ENCODE results near the gene TMEM176B.

DNA sequence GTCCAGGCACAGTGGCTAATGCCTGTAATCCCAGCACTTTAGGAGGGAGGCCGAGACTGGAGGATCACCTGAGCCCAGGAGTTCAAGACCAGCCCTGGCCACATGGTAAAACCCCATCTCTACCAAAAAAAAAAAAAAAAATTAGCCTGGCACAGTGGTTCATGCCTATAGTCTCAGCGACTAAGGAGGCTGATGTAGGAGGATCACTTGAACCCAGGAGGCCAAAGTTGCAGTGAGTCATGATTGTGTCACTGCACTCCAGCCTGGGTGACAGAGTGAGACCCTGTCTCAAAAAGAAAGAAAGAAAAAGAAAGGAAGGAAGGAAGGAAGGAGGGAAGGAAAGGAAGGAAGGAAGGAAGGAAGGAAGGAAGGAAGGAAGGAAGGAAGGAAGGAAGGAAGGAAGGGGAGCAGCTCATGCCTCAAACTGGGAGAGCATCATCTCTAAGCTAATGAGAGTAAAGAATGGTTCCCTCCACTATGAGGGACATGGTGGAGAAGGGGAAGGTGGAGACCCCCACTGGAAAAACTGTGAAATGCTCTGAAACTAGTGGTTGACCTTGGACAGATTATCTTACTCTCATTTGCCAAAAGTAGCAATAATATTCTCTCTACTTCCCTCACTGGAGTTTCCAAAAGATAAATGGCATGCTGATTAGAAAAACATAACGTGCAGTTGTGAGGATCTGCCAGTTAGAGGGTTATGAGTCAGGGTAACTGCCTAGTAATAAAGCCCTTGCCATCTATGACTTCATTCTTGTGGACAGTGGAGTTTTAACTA is 46.1 kb downstream of the TMEM176B start:
- TF ChIP-seq, protein P1, sequence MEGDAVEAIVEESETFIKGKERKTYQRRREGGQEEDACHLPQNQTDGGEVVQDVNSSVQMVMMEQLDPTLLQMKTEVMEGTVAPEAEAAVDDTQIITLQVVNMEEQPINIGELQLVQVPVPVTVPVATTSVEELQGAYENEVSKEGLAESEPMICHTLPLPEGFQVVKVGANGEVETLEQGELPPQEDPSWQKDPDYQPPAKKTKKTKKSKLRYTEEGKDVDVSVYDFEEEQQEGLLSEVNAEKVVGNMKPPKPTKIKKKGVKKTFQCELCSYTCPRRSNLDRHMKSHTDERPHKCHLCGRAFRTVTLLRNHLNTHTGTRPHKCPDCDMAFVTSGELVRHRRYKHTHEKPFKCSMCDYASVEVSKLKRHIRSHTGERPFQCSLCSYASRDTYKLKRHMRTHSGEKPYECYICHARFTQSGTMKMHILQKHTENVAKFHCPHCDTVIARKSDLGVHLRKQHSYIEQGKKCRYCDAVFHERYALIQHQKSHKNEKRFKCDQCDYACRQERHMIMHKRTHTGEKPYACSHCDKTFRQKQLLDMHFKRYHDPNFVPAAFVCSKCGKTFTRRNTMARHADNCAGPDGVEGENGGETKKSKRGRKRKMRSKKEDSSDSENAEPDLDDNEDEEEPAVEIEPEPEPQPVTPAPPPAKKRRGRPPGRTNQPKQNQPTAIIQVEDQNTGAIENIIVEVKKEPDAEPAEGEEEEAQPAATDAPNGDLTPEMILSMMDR (conservative IDR thresholded peaks at IDR 0.05; ENCODE audit: low read depth, low read length): peak; percentile 30; the same call in 1 of the 2 replicates
- no peak for TF ChIP-seq EZH2 (IDR thresholded peaks at IDR 0.05; ENCODE audit: low read length, unreplicated experiment)
